Measurements from ENCODE around the gene CCDC92. TPM values are rescaled to one million over a fixed set of nuclear protein-coding genes. Genes with fewer than 3 reads are reported as not detected.

CCDC92 gene
- total RNA-seq, 1 donor from 2014 or later: 31.0 TPM

GRCh38 chr12:123888989-123889388 lies 83.6 kb downstream of the CCDC92 start:
- H3K27ac ChIP-seq: no peak overlapping the region
- H3K4me1 ChIP-seq: no peaks in the 10 kb centered on the region
- no peaks in the 10 kb centered on the region for H3K36me3 ChIP-seq
- no peak for DNase-seq (ENCODE audit: low spot score in 2 of 2)
- H3K9me3 ChIP-seq: no peaks in the 10 kb centered on the region
- no peak for TF ChIP-seq CTCF (IDR thresholded peaks at IDR 0.05)
- intact Hi-C loops (cut with DNase I): no loop called here
- no peak overlapping the region for H3K4me3 ChIP-seq
- no peaks in the 10 kb centered on the region for H3K27me3 ChIP-seq

GRCh38 chr12:123886931-123887582 lies 85.6 kb downstream of the CCDC92 start:
- Histone ChIP-seq H3K36me3 (no peaks in the 10 kb centered on the region), H3K27ac (no peak overlapping the region), H3K9me3 (no peaks in the 10 kb centered on the region), H3K4me3 (no peak overlapping the region), H3K27me3 (no peaks in the 10 kb centered on the region), H3K4me1 (no peaks in the 10 kb centered on the region)
- DNase-seq (ENCODE audit: low spot score in 2 of 2): no peak
- no peak for TF ChIP-seq CTCF (IDR thresholded peaks at IDR 0.05)
- intact Hi-C loops (cut with DNase I): no loop called here

GRCh38 chr12:123886258-123886657 lies 86.4 kb downstream of the CCDC92 start:
- H3K27ac ChIP-seq: no peak overlapping the region
- intact Hi-C loops (cut with DNase I): no loop called here
- no peak for TF ChIP-seq CTCF (IDR thresholded peaks at IDR 0.05)
- no peaks in the 10 kb centered on the region for H3K4me1 ChIP-seq
- H3K27me3 ChIP-seq: no peaks in the 10 kb centered on the region
- no peaks in the 10 kb centered on the region for H3K36me3 ChIP-seq
- no peaks in the 10 kb centered on the region for H3K9me3 ChIP-seq
- DNase-seq (ENCODE audit: low spot score in 2 of 2): no peak
- no peak overlapping the region for H3K4me3 ChIP-seq

Other genes with a start within 250 kb of the CCDC92 start
- gene DNAH10, start 210.5 kb downstream of the CCDC92 start, total RNA-seq: not detected
- gene ZNF664, start 384 bp upstream of the CCDC92 start, total RNA-seq: 27.7 TPM